T1000 (cell line): Measurements from ENCODE around the gene PTPRN2.
"Not testable (repeated sequence)": the region's sequence is repeated elsewhere in the genome, so short reads cannot be mapped to it uniquely, and the experiment has no call there.

Experiments
- DNase-seq: peaks from one replicate; lab custom pipeline; 2025; ENCODE audit warnings: mixed read lengths; lab: John Stamatoyannopoulos, UW

Gene PTPRN2

DNA sequence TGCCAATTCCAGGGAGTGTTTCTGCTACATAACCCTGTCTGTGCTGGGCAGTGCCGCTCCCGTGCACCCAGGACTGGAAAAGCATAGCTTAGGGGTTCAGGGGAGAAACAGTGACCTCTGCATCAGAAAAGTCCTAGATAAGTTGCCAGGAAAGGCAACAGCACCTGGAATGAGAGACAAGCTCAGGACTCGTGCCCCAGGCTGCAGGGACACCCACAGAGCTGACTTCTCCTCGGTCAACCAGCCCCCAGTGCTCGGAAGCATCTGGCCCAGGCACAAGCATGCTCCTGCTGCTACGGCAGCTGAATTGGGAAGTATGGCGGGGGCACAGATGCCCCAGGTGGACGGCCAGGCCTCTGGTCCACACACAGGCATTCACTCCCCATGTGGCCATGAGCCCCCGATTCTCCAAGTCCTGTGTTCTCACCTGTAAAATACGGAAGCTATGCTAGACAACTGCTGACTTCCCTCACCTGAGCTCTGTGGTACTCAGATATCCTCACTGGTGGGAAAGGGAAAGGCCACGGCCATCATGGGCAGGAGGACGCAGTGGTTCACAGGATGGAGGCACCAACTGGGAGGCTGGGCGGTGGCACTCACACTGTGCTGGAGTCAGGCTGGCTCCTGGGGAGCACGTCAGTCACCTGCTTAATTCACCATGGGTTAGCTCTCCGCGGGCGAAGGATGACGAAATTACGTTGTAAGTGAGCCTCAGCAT lies 220.5 kb downstream of the PTPRN2 start:
- DNase-seq: no peak

DNA sequence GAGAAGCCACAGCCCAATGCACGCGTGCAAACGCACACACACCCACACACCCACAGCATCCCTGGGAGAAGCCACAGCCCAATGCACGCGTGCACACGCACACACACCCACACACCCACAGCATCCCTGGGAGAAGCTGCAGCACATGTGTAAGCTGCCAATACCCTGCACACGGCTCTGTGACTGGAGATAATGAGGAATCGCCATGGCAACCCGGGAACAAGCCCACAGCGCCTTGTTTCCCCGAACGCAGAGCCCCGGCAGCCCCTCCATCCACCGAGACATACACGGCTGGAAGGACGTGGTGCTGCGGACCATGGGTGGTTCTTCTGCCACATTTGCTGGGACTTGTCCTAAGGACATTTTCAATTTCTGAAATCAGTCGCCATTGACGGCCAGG lies 221.3 kb downstream of the PTPRN2 start:
- no peak for DNase-seq

DNA sequence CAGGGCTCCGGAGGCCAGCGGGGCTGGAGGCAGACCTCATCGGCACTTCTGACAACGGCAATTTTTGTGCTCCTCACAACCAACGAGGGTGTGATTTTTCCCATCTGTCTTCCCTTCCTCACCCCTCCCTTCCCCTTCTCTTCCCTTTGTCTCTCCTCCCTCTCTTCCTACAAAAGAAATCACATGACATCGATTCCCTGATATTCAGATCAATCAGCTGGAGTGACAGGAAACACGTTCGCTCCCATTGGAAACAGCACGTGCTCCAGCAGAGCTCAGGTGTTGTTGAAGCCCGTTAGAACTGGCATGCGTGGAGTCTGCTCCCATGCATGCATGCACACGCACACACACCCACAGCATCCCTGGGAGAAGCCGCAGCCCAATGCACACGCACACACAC lies 222.4 kb downstream of the PTPRN2 start:
- no peak for DNase-seq

DNA sequence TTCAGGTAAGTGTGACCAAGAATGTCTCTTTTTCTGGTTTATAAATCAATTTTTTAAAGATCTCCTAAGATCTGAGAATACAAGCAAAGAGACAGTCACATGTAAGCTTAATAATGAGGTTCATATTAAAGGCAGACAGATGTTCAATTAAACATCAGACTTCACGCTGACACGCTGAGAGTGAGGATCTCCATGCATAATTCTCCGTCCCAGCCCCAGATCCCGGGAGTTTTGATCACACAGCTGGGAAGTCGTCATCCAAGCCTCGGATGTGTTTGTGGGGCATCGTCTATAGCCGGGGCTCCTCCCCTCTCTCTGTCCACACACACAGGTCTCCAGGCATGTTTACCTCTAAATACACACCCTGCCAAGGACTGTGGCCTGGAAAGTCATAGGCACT lies 223.2 kb downstream of the PTPRN2 start:
- no peak for DNase-seq

DNA sequence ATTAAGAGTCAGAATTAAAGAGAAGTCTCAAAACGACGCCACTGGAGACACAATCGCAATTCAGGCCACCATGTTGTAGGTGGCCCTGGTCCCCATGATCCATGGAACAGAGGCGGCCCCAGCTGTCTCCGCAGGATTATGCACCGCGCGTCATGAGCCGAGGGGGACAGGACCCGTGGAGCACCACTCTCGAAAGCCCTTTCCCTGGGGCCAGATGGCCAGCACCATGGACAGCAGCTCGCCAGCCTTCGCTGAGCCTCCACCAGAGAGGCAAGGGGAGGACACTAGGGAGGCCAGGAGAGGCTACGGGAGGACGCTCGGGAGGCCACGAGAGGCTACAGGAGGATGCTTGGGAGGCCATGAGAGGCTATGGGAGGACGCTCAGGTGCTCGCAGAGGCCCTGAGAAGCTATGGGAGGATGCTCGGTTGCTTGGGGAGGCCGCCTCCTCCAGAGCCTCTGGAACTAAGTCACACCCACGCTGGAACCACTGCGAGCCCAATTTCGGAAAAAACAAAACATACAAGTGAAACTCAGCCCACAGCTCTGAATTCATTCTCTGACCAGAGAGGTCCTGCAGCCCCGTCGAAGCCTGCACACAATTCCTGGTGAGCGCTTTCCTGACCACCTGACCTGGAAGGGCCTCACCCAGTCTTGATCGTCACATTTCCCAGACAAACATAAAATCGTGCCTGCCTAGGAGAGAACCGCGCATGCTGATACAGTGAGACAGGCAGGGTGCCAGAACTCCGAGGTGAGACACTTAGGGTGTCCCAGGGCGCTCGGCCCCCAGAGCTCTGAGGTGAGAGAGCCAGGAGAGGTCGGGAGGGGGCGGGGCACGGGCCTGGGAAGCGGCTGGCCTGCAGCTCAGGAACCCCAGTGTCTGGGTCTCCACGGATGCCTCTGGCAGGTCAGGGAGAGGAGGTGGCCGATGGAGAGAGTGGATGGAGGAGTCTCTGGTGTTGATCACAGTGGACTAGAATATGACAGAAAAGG lies 224.4 kb downstream of the PTPRN2 start:
- DNase-seq: no peak

DNA sequence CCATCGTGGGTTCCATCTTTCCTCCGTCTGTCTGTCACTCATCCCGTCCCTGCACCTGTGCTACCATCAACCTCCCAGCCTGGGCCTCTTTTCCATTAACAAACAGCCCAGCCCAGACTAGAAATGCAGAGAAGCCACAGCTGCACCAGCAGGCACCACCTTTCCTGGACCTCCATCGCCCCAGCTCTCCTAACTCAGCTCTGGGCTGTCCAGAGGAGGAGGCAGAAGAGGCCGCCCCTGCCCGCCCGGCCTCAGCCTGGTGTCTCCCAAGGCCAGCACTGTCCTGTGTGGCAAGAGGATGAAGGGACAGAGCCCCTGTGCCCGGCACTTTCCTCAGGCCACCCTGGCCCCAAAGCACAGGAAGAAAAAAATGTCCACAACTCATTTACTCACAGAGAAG lies 225.6 kb downstream of the PTPRN2 start:
- DNase-seq: no peak

DNA sequence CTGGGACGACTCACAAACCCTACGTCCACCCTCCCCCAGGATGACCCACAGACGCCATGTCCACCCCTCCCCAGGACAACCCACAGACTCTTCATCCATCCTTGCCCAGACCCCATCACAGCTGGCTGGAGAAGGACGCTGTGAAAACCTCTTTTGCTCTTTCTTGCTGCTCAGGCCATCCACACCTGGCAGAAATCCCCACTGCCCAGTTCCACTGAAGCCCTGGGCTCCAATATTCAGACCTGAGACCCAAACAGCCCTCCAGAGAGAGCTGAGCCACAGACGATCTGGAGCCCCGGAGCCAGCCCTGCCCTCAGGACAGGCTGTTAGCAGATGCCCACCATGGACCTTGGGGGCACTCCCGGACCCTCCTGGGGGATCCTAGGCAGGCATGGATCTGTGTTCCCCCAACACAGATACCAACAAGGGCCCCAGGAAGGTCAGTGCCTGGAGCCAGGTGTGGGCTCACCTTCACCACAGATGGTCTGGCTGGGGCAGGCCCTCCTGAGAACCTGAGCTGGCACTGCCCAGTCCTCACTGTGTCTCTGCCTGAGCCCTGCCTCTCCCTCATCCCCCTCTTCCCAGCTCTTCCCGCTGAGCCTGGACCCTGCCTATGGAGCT lies 226.2 kb downstream of the PTPRN2 start:
- no peak for DNase-seq

DNA sequence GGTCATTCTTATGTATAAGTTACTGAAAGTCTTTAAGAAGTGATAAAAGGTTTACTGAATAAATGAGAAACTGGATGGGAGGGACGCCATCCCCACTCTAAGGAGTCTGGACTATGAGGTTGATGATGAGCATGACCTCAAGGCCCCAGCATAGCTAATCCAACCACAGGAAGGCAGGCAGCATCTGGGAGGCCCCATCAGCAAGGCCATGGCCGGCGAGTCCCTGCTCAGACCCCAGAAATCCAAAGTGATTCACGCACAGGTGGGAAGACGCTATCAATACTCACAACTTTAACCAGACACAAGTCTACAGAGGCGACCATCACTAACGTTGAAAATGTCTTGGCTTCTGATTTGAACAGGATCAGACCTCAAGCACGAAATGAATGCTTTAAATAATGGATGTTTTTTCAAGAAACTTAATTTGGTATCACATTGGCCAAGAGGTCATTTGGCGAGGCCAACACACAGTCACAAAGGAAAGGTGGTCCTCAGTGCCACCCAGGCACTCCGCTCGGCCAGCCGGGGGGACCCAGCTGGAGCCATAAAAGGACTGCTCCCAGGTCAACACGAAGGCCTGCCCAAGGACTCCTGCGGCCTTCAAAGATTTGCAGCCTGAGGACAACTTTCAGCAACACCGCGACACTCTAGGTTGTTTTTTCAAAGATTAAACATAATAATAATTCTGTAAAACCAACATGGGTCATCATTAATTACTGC lies 228.5 kb downstream of the PTPRN2 start:
- no peak for DNase-seq

DNA sequence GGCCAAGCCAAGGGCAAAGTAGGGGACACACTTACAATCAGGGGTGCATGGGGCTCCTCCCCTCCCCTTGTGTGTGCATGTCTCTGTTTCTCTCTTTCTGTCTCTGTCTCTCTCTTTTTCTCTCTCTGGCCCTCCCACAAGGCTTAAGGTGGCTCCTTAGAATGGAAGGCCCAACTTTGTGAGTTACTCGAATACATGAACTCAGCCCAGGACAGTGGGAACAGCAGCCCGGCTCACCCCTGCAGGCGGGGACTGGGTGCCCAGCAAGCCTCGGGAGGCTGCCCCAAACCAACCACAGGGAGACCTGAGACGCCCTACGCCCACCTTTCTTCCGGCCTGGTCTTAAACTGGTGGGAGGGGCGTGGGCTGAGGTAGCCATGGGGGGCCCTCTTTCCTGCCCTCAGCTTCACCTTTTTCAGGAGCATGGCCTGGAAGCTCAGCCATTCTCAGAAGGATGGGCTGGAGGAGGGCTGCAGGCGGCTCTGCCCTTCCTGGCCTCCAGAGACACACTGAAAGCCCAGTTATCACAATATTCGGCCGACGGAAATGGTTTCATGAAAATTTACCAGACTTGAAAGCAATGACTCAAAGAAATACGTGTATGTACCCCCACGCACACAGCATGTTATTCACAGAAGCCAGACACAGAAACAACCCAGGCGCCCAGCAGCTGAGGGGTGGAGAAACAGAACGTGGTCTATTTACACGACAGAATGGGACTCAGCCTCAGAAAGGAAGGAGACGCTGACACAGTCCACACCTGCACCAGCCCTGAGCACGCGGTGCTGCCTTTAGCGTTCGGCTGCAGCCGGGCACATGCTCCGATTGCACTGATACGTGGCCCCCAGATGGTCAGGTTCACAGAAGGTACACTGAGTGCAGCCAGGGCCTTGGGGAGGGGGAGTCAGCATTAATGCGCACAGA lies 229.5 kb downstream of the PTPRN2 start:
- DNase-seq: no peak

DNA sequence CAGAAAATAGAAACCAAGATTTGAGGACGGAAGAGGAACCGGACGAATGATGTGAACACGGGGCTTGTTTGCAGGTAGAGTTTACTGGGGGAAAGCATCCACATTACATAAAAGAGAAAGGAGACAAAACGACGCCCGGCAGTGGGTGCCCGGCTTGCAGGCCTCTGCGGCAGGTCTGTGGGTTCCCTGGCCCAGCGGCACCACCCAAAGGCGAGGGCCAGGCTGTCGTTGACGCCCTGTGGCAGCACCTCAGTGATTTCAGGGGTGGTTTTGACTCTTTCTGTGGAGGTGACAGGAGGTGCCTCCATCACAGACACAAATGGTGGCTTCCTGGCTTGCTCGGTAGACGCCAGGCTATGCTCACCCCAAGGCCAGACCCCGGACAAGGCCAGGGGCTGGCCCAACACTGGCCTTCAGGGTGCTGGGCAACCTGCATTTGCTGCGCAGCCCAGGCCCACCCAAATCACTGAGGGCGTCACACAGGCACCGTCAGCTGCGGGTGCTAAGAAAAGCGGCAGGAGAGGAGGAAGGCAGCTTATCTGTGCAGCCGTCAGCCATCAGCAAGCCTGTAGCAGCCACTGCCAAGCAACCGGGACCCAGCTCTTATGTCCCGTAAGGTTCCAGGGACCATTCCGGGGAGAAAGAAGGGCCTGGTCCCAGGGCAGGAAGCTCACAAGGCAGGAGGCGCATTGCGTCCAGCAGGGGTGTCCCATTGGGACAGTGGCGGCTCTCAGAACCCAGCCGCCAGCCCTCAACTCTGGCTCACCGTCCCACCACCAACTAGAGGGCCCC lies 230.3 kb downstream of the PTPRN2 start:
- no peak for DNase-seq

DNA sequence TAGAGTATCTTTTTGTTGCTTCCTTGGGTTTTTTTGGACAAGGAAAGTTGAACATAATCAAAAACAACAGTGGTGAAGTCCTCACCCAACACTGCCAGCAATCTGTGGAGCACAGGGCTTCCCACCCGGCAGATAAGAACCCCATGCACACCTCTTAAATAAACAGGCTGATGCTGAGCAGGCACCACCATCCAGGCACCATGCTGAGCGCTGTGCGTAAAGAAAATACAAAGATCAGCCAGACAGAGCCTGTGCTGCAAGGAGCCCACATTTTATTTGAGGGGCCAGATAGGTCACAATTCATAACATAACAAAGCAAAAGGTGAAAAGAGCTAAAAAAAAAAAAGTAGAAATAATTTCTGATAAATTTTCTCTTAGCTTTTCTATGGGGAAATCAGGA lies 231.2 kb downstream of the PTPRN2 start:
- DNase-seq: no peak

DNA sequence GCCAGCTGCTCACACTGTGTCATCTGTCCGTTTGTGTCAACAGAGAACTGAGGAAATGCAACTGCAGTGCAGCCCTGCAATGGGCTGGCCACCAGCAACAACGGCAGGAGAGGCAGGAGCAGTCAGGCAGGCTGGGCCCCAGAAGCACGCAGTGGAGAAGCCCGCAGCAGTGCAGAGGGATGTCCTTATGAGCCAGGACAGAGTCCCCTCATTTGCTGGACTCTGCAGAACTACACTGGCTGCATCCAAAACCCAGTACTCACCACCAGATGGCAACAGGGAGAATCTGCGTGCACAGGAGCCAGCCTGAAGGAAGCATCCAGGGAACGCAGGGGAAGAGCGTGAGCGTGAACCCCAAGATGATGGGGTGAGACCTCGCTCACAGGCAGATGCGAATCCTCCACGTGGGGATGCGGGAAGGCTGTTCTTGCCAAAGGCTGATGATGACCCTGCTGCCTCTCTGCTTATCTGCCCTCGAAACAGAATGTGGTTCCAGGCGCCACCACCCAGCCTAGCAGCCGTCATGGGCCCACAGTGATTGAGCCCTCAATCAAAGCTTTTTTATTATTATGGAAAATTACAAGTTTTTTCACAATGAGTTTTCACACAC lies 232.1 kb downstream of the PTPRN2 start:
- no peak for DNase-seq

DNA sequence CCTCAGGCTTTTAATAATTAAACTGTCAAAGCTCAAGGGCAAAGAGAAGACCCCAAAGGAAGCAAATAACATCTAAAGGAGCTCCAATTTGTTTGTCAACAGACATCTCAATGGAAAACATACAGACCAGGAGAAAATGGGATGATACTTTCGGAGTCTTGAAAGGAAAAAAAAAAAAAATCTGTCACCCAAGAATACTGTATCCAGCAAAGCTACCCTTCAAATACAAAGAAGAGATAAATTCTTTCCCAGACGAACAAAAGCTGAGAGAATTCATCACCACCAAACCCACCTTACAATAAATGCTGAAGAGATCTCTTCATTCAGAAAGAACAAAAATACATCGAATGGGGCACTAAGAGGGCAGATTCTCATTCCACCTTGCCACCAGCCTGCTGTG lies 232.8 kb downstream of the PTPRN2 start:
- no peak for DNase-seq

DNA sequence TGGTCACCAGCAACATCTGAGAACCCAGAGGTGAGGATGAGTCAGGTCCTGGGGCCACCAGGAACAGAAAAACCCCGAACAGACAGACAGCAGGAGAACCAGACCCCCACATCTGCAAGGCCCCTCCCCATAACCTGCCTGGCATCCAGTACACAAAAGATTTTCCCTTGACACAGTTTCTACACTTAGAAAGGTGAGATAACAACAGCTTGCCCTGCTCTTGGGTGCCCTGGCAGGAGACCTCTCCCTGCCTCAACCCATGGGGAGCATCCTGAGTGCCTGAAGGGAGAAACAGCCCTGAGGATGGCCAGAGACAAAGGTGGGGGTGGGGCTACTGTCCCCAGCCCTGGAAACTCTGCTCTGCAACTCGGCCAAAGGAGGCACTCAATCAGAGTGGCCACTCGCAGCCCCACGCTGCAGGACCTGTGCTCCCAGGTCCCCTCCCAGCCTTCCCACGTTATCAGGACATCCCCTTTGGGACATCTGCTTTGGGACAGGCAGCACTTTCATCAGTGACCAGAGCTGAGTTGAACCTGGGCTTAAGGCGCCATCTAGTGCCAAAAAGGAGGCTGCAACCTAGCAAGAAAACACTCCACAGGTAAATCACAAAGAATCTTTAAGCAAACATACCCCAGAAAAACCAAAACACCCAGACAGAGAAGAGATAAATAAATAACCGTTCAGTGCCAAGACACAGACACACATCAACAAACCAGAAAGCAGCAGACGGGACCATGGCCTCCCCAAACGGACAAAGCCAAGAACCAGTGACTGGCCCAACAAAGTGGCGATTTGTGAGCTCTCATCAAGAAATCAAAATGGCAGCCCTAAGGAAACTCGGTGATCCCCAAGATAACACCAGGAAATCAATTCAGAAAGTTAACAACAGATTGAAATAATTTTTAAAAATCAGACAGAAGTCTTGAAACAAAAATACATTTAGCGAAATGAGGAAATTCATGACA lies 233.7 kb downstream of the PTPRN2 start:
- DNase-seq: no peak

DNA sequence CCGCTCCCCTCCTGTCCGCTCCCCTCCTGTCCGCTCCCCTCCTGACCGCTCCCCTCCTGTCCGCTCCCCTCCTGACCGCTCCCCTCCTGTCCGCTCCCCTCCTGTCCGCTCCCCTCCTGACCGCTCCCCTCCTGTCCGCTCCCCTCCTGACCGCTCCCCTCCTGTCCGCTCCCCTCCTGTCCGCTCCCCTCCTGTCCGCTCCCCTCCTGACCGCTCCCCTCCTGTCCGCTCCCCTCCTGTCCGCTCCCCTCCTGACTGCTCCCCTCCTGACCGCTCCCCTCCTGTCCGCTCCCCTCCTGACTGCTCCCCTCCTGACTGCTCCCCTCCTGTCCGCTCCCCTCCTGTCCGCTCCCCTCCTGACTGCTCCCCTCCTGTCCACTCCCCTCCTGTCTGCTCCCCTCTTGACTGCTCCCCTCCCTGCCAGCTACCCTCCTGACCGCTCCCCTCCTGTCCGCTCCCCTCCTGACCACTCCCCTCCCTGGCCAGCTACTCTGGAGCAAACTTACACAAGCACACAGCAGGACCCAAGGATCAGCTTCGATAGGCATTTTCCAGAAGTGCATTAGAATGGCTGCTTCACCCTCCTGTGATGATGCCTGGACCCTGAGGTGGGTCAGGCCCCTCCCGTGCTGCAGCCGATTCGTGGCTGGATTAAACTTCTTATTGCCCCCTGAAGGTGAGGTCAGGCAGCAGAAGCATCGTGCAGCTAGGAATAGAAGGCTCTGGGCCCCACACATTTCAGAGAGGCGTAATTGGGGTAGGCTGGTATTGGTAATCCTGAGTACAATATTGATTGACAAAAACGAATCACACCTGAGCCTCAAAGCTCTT lies 235.5 kb downstream of the PTPRN2 start:
- DNase-seq: not testable (repeated sequence)

DNA sequence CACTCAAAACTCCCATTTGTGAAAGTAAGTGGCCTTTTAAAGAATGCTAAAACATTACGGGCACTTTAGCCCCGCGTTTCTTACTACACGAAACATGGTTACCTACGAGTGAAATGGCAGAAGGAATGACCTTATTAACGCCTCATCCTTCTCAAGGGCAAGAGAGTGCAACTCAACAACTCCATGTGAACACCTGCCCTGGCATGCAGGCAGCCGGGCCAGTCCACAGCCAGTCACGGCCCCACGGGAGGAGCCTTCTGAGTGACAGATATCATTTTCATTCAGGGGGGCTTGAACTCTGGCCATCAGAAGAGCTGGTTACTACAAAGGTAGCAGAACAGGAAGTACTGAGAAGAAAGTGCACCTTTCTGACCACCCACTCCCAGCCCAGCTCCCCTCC lies 236.1 kb downstream of the PTPRN2 start:
- no peak for DNase-seq

DNA sequence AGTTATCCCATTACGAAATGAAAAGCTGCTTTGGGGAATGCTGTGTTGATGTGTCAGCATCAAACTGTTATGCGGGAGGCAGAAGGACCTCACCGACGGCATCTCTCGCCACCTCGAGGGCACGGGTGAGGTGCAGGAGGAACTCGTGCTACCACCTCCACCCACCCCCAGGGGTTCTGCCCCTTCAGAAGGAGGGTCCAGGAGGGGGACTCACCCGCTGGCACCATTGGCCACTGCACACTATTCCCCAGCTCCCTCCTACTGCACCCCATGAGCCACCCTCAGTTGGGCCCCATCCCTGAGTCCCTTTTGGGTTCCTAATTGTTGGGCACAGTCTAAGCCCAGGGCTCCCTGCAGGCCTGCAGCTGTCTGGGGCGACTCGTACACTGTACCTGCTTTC lies 236.6 kb downstream of the PTPRN2 start:
- DNase-seq: no peak
